Measurements from ENCODE around the gene EMD. TPM values are rescaled to one million over a fixed set of nuclear protein-coding genes. Genes with fewer than 3 reads are reported as not detected.
A peak's percentile ranks its signal among the peaks of the same experiment; 100 is the strongest.

Gene EMD
- total RNA-seq, 1 donor from 2014 or later = 18.3 TPM

DNA sequence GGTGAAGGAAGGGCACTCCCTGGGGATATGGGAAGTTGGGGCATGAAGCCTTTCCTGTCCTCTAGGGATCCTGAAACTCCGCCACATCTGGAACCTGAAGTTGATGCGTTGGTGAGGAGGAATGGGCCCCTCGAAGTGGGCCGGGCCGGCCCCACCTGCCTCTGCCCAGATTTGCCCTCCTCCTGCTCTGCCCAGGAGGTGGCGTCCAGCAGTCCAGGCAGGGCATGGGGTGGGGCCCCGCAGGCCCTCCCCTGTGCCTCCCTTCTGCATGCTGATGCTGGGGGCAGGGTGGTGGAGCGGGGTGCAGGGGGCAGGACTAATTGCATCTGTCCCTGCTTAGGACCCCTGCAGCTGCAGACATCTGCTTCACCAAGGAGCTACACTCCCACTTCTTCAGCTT, 34.0 kb downstream of the EMD start:
- no peak overlapping the region for H2AFZ ChIP-seq (replicated peaks)

GRCh38 chrX:154417157-154417556, 38.1 kb downstream of the EMD start:
- H3K9me3 ChIP-seq (ENCODE audit: low read depth) = no peaks in the 10 kb centered on the region
- DNase-seq (ENCODE audit: low spot score) = no peak
- Mint-ChIP-seq H3K27me3 (ENCODE audit: insufficient read depth, low read depth) (peaks cover 15% of the 10 kb centered on the region), H3K4me1 (no peaks in the 10 kb centered on the region), H3K4me3 (no peak overlapping the region), H3K36me3 (peaks cover 7% of the 10 kb centered on the region), H3K27ac (no peak overlapping the region), H3K9me3 (peaks cover 26% of the 10 kb centered on the region)
- no peak overlapping the region for H3K4me3 ChIP-seq
- no peaks in the 10 kb centered on the region for H4K20me1 ChIP-seq (ENCODE audit: low read depth)
- no peak overlapping the region for H2AFZ ChIP-seq (replicated peaks)
- peaks cover 3% of the 10 kb centered on the region for H3K79me2 ChIP-seq (ENCODE audit: low read depth)
- no peaks in the 10 kb centered on the region for H3K4me1 ChIP-seq
- no peak overlapping the region for H3K9ac ChIP-seq
- TF ChIP-seq EZH2phosphoT487 (IDR thresholded peaks at IDR 0.05) (no peak), CTCF (IDR thresholded peaks at IDR 0.05) (no peak), EZH2 (IDR thresholded peaks at IDR 0.05) (no peak)
- no peaks in the 10 kb centered on the region for H3K27me3 ChIP-seq
- H3K4me2 ChIP-seq = no peak overlapping the region
- no peak overlapping the region for H3K27ac ChIP-seq
- H3K36me3 ChIP-seq = no peaks in the 10 kb centered on the region
- H3F3A ChIP-seq (ENCODE audit: low read depth) = no peaks in the 10 kb centered on the region

More for the DNA sequence above, 34.0 kb downstream of the EMD start:
- peaks cover 4% of the 10 kb centered on the region for H3K27me3 Mint-ChIP-seq (ENCODE audit: insufficient read depth, low read depth)
- Histone ChIP-seq H3K79me2 (ENCODE audit: low read depth) (peaks cover 8% of the 10 kb centered on the region), H3K27ac (no peak overlapping the region), H3F3A (ENCODE audit: low read depth) (peaks cover 18% of the 10 kb centered on the region), H3K4me2 (no peak overlapping the region), H4K20me1 (ENCODE audit: low read depth) (no peaks in the 10 kb centered on the region), H3K4me1 (no peaks in the 10 kb centered on the region), H3K9ac (no peak overlapping the region), H3K36me3 (no peaks in the 10 kb centered on the region), H3K4me3 (no peak overlapping the region), H3K9me3 (ENCODE audit: low read depth) (no peaks in the 10 kb centered on the region), H3K27me3 (no peaks in the 10 kb centered on the region)
- peaks cover 22% of the 10 kb centered on the region for H3K9me3 Mint-ChIP-seq
- no peak overlapping the region for H3K27ac Mint-ChIP-seq
- DNase-seq (ENCODE audit: low spot score) = no peak
- TF ChIP-seq EZH2phosphoT487 (IDR thresholded peaks at IDR 0.05) (no peak), EZH2 (IDR thresholded peaks at IDR 0.05) (no peak), CTCF (IDR thresholded peaks at IDR 0.05) (no peak)
- peak overlapping the region; percentile 53 for H3K4me3 Mint-ChIP-seq
- H3K36me3 Mint-ChIP-seq = peaks cover 7% of the 10 kb centered on the region
- H3K4me1 Mint-ChIP-seq = peaks cover 13% of the 10 kb centered on the region

DNA sequence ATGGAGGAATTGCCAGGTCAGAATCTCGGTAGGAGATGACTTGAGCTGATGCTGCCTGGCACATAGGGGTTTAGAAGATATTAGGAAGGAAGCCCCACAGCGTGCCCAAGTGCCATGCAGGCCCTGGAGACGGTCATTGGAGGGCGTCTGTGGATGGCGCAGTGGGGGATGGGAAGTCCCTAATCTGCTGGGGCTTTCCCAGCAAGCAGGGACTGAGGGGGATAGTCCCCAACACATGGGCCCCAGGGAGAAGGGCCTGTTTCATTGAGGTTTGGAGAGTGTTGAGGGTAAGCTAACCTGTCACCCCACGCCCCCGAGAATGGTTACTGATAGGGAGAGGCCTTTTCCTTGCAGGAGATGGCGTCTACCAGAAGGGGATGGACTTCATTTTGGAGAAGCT, 40.1 kb downstream of the EMD start:
- peaks cover 23% of the 10 kb centered on the region for H3K9me3 Mint-ChIP-seq
- no peak overlapping the region for H2AFZ ChIP-seq (replicated peaks)
- H3K27me3 ChIP-seq = no peaks in the 10 kb centered on the region
- no peaks in the 10 kb centered on the region for H3K79me2 ChIP-seq (ENCODE audit: low read depth)
- no peaks in the 10 kb centered on the region for H3K36me3 ChIP-seq
- H4K20me1 ChIP-seq (ENCODE audit: low read depth) = no peaks in the 10 kb centered on the region
- TF ChIP-seq EZH2 (IDR thresholded peaks at IDR 0.05) = no peak
- TF ChIP-seq EZH2phosphoT487 (IDR thresholded peaks at IDR 0.05) = no peak
- TF ChIP-seq CTCF (IDR thresholded peaks at IDR 0.05) = no peak
- peaks cover 4% of the 10 kb centered on the region for H3K36me3 Mint-ChIP-seq
- H3K9me3 ChIP-seq (ENCODE audit: low read depth) = no peaks in the 10 kb centered on the region
- no peaks in the 10 kb centered on the region for H3F3A ChIP-seq (ENCODE audit: low read depth)
- H3K4me3 ChIP-seq = no peak overlapping the region
- peaks cover 15% of the 10 kb centered on the region for H3K27me3 Mint-ChIP-seq (ENCODE audit: insufficient read depth, low read depth)
- no peaks in the 10 kb centered on the region for H3K4me1 ChIP-seq
- no peak overlapping the region for H3K9ac ChIP-seq
- no peak for DNase-seq (ENCODE audit: low spot score)
- no peaks in the 10 kb centered on the region for H3K4me1 Mint-ChIP-seq
- no peak overlapping the region for H3K4me3 Mint-ChIP-seq
- no peak overlapping the region for H3K27ac Mint-ChIP-seq
- H3K4me2 ChIP-seq = no peak overlapping the region
- no peak overlapping the region for H3K27ac ChIP-seq

All from neural progenitor cell (in vitro differentiated cells).